GM21825 (cell line): ENCODE results near the gene ITGA2B.
A peak's percentile ranks its signal among the peaks of the same experiment; 100 is the strongest.
"Not testable (repeated sequence)": the region's sequence is repeated elsewhere in the genome, so short reads cannot be mapped to it uniquely, and the experiment has no call there.

Source experiments
- ATAC-seq: cut with Tn5 transposase; IDR thresholded peaks from one replicate; pipeline ENCODE4 v1.9.1; 2021; ENCODE audit warnings: mild to moderate bottlenecking, moderate library complexity; ENCODE audit not compliant: unreplicated experiment

Gene ITGA2B

GRCh38 chr17:44333371-44333770 is 56.1 kb downstream of the ITGA2B start:
- no peak for ATAC-seq

GRCh38 chr17:44331249-44331760 is 58.1 kb downstream of the ITGA2B start:
- no peak for ATAC-seq

DNA sequence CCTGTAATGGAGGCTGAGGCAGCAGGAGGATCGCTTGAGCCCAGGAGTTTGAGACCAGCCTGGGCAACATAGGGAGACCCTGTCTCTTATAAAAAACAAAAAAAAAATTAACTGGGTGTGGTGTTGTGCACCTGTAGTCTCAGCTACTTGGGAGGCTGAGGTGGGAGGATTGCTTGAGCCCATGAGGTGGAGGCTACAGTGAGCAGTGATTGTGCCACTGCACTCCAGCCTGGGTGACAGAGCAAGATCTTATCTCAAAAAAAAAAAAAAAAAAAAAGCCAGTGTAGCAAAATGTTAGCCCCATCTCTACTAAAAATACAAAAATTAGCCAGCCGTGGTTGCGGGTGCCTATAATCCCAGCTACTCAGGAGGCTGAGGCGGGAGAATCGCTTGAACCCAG is 59.2 kb downstream of the ITGA2B start:
- ATAC-seq: not testable (repeated sequence)

DNA sequence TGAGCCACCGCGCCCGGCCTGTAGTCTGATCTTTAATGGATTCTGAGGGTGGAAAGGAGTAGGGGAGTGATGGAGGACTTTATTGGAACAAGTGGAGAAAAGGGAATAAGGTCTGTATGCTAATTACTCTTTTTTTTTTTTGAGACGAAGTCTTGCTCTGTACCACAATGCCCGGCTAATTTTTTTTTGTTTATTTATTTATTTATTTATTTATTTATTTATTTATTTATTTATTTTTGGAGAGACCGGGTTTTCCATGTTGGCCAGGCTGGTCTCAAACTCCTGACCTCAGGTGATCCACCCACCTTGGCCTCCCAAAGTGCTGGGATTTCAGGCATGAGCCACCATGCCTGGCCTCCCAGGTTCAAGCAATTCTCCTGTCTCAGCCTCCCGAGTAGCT is 59.9 kb downstream of the ITGA2B start:
- not testable (repeated sequence) for ATAC-seq

GRCh38 chr17:44327715-44328449 is 61.6 kb downstream of the ITGA2B start:
- ATAC-seq: no peak

- ATAC-seq: peak; percentile 41
Measured at GRCh38 chr17:44326861-44327444, 62.5 kb downstream of the ITGA2B start.

- ATAC-seq: peak; percentile 62
Measured at GRCh38 chr17:44324571-44325275, 64.7 kb downstream of the ITGA2B start, which contains the start of gene SLC25A39. Gene SLC25A39 (minus strand): TSS chr17:44324823. CDS start chr17:44323562, 1,261 bp downstream.

DNA sequence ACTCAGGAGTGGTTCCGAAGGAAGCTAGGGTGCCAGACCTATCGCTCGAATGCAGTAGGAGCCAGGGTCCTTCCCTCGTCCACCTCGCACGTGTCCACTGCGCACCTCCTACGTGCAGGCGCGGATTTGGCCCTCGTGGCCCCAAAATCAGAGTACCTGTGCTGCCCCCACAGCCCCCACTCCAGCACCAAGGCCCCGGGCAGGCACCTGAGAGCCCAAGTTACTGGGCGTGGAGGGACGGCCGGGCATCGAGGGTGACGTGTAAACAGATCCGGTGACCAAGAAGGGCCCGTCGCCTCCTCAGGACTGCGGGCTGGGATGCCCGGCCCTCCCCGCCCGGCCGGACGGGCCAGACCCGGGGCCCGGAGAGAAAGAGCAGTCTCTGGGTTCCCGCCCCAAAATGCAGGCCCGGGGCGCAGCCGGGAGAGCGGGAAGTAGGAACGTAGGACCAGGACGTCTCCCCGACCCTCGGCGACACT is 65.3 kb downstream of the ITGA2B start:
- ATAC-seq: no peak

DNA sequence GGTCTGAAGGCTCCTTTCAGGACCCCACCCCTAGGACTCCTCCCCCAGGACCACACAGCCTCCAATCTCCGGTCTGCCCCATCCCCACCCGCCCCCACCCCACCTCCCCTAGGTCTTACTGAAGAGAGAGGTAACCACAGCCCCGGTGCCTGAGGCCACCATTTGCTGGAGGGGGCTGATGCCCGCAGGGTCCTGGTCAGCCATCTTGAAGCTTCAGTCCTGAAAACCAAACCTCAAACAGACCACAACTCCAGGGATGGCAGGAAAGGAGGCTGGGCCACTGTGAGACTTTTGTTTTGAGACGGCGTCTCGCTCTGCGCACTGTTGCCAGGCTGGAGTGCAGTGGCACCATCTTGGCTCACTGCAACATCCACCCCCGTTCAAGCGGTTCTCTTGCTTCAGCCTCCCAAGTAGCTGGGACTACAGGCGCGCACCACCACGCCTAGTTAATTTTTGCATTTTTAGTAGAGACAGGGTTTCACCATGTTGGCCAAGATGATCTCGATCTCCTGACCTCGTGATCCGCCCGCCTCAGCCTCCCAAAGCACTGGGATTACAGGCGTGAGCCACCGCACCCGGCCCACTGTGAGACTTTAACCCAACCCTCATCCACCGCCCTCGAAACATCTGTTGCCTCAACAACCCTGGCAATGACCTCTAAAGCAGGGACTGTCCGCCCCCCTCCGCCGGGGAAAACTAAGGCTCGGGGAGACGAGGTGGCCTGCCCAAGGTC is 65.9 kb downstream of the ITGA2B start:
- ATAC-seq: no peak

DNA sequence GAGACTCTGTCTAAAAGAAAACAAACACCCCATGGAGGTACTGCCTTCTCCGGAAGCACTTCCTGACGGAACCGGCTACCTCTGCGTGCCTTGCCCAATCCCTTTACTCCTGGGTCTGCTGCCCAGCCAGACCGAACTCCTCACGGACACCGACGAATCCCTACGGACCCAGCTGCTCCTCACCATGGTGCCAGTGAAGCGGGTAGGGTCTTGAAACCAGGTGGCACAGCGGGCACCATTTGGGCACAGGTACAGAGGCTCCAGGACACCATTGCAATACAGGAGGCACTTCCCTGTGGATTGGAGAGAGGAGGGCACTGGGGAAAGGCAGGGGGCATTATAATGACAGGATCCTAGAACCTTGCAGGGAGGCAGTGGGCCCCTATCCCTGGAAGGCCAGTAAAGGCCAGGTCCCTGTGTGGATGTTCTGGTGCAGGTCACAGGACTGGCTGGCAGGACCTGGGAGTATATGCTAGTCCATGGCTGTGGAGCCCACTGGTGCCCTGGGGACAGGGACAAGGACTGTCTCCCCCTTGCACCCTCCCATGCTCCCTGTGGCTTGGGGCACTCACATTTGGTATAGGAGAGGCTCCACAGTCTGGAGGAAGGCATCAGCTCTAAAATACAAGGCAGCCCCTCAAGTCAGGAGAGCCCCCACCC is 67.1 kb downstream of the ITGA2B start:
- ATAC-seq: no peak
